Stimulated activated CD8-positive, alpha-beta memory T cell treated with anti-CD3 and anti-CD28 coated beads, Interleukin-4, amount 100 ng/mL, for 24 hours (primary cell): ENCODE measurements around the gene COL27A1.

Experiments used
- DNase-seq: peaks from one replicate; pipeline ENCODE4 v3.0.0-alpha.2; 2020; ENCODE audit warnings: low read depth

COL27A1 gene

DNA sequence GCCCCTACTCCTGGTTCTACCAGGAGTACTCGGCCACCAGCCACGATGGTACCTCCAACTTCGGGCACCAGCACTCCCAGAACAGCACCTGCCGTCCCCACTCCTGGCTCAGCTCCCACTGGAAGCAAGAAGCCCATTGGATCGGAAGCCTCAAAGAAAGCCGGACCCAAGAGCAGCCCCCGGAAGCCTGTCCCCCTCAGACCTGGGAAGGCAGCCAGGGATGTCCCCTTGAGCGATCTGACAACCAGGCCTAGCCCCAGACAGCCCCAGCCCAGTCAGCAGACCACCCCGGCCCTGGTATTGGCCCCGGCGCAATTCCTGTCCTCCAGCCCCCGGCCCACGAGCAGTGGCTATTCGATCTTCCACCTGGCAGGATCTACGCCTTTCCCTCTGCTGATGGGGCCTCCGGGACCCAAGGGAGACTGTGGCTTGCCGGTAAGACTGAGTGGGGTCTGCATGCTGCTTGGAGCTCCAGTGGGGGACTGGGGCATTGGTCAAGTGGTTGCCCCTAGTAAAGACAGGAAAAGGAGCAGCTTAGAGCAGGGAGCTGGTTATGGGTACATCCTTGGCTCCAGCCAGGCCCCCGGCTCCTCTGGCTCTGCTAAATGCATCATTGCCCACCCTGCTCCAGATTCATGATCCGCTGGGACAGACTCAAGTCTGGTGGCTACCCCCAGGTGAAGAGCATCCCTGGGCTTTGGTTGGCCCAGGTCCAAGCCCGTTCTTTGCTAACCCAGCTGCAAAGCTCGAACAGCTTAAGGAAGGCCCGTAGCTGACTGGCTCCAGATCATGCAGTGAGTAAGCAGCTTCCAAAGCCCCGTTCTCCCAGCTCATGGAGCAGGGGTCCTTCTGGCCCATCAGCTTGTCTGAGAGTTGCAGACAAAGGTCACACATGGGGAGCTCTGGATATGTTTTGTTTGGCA, 14.0 kb downstream of the COL27A1 start:
- DNase-seq, result no peak

DNA sequence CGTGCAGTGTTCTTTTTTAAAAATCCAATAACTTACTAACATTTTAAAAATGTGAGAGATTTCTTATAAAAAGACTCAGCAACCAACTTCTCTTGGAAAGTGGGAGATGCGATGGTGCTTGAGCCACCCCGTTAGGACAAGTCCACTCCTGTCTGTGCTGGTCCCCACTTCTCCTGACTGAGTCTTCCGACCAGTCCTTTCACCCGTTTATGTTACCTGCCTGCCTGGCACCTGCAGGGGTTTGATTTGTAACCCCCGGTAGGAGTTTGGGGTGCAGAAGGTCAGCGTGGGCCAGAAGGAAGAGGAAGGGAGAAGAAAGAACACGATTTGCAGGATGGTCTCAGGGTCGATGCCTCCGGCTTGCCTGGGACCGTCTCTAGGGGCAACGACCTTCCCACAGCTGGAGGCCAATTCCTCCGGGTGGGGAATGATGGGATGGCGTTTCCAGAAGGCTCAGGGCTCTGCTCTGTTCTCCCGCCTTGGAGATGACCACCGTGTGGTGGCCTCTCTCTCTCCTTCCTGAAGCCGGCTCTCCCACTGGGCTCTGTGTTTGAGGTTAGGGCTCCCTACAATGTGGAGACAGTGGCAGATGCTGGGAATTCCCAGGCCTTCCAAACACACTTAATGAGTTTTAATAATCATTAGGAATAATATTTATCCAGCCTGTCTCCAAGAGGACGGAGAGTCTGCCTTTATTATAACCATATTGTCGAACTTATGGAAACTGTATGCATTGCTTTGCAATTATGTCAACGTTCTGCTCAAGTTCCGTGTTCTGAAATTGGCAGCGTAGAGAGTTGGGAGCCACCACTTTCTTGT, 14.8 kb downstream of the COL27A1 start:
- no peak for DNase-seq

DNA sequence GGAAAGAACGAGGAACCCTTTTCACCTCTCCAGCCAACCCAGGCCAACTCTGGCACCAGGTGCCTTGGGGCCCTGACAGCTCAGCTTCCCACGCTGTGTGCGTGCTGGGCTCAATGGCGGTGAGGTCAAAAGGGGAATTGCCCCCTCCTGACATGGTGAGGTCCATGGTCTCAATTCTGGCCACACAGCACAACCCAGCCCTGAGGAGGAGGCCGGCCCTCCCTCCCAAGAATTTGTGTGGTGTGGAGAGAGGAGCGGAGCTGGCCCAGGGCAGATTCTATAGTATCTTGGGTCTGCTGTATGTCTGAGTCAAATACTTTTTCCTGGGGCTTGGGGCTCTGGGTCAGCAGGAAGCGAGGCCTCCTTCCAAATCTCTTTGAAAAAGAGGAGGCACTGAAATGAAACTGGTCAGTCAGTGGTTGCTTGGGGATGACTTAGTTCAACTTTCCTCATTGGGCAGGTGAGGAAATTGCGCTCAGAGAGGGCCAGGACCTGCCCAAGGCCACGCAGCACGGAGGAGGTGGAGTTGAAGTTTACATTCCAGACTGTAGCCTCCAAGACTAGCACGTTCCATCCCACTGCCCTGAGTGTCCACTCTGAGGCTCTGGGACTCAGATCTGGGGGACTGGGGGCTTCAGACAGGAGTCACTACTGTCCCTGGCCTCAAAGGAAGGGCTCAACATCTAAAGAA, 15.6 kb downstream of the COL27A1 start:
- no peak for DNase-seq

DNA sequence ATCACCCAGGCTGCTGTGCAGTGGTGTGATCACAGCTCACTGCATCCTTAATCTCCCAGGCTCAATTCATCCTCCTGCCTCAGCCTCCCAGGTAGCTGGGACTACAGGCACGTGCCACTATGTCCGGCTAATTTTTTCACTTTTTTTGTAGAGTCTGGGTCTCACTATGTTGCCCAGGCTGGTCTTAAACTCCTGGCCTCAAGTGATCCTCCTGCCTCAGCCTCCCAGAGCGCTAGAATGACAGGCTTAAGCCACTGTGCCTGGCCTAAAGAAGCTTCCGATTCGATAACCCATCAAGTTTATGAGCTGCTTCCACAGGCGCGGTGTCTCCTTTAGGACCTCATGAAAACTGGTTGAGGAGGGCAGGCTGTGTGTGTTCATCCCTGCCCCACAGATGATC, 16.2 kb downstream of the COL27A1 start:
- no peak for DNase-seq

DNA sequence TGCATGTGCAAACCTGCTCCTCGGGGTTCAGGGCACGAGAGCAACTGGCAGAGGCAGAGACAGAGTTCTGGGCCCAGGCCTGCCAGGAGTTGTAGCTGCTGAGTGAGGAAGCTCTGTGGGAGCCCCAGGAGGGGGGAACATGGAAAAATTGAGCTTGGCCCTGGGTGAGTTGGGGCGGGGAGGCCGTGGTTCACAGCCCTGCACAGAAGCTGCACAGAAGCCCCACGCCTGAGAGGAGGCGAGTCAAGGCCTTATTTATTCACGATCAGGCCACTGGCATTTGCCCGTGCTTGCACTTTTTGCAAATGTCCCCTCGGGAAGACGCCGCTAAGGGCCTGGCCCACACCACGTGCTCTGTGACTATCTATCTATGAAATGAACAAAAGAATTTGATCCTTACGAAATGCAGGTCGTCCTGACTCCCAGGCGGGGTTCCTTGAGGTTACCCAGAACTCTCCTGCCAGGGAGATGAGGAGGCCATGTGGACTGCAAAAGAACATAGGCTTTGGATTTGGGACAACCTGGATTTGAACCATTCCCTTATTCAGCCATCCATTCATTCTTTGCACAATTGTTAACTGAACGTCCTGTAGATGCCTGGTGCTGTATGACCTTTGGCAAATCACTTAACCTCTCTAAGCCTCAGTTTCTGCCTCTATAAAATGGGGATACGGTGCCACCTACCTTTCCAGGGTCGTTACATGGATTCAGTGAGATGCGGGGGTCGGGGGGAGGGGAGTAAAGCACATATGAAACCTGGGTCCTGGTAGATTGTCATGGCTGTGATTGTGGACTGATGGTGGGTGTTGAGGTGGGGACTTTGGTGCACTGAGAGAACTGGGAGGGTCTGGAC, 17.9 kb downstream of the COL27A1 start:
- DNase-seq, result no peak

DNA sequence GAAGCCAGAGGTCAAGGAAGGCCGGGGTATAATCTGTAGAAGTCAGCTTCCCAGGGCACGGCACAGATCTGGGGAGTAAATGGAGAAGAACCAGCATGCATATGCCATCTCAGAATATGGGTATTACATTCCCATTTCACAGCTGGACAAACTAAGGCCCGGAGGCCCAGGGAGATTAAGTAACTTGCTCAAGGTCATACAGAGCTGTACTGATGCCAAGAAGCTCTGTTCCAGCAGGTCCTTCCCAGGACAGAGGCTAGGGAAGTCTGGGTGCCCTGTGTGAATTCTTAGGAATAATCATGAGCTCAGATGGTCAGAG, 19.2 kb downstream of the COL27A1 start:
- DNase-seq, result no peak

DNA sequence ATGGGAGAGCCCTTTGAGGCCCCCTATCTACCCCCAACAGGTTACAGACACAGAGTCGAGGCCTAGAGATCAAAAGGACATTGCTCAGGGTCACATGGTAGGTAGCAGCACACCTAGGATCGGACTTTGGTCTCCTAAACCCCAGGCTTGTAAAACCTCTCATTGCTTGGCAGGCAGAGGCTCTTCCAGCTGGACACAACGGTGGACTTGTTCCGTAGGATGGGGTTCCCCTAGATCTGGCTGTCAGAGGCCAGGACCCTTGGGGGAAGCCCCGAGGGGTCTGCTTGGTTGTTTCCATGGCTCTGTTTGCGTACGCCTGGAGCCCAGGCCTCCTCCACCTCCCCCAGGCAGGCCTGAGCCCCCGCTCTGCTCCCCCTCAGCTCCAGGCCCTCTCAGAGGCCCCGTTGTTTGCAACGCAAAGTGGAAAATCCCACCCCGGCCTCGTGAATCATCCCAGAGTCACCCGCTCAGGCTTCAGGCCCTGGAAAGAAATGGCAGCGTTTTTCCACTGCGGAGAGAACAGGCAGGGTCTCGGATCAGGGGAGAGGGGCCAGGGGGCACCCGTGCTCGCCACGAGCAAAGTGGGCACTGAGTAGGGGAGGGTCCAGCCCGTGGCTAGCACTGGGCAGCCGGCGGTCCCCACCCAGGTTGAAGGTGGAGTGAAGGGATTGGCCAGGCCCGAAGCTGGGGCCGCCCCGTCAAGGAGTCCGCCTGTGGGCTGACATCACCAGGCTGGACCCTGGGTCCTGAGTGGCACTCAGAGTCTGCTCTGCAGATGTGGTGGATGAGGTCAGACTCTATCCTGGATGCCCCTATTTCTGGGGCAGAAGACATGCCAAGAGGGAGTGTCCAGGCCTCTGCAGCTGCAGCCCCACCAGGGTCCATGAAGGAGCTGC, 19.8 kb downstream of the COL27A1 start:
- DNase-seq, result no peak

DNA sequence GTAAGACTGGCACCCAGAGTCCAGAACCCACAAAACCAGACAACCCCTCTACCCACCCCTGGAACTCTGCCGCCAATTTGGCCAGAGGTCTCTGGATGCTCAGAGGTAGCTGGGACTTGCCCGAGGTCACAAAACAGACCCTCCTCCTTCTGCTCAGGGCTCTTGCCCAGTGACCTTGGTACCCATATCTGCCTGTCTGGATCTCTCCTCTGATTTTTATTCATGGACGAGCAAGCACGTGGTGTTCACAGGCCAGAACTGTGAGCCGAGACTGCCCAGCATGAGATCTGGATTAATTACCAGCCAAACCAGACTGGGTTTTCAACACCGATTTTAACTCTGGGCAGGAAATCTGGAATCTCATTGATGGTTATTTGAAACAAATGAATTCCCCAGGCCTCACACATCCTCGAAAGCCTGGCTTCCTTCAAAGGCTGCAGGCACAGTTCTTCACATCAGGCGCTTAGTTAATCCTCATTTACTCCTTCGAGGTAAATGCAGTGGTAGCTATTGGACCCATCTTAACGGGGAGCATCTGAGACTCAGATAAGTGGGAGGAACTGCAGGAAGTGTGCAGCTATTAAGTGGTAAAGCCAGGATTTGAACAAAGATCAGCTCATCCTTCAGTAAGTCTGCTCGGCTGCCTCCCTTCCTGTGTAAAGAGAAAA, 21.4 kb downstream of the COL27A1 start:
- DNase-seq, result no peak

DNA sequence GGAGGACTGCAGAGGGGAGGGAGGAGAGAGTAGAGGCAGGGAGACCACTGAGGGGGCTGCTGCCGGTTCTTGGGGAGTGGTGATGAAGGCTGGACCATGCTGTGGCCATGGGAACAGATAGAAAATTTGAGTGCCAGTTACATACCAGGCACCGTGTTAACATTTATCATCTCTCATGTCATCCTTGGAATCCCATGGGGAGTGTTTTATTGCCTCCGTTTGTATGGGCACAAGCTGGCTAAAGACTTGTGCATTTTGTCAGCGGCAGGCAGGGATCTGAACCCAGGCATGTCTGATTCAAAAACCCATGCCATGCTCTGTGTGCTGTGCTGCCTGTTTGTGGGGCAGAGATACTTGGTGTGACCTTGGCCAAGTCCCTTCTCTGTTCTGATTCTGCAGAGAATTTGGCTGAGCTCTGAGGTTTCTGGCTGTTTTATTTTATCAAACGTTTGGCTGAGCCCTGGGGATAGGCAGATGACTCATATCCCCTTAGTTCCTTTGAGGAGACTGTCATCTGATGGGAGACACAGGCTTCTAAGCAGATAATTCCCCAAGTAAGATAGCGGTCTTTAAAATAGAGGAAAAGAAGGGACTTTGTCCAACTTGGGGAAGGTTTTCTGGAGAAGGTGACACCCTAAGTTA, 22.2 kb downstream of the COL27A1 start:
- DNase-seq, result no peak

DNA sequence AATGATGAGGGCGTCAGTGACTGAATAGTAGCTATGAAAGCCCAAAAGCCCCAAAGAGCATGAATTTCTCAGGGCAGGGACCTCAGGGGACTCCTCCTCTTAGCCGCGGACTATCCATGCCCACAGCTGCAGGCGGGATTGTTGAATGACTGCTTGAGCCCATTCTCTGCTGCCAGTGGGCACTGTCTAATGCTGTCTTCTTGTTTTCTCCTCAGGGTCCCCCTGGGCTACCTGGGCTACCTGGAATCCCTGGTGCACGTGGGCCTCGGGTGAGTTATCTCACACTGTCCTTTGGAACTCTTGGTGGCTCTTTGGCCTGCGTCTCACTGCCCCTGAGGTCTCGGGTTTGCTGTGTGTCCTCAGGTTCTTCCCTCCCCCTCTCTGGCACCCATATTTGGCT, 22.7 kb downstream of the COL27A1 start:
- no peak for DNase-seq

DNA sequence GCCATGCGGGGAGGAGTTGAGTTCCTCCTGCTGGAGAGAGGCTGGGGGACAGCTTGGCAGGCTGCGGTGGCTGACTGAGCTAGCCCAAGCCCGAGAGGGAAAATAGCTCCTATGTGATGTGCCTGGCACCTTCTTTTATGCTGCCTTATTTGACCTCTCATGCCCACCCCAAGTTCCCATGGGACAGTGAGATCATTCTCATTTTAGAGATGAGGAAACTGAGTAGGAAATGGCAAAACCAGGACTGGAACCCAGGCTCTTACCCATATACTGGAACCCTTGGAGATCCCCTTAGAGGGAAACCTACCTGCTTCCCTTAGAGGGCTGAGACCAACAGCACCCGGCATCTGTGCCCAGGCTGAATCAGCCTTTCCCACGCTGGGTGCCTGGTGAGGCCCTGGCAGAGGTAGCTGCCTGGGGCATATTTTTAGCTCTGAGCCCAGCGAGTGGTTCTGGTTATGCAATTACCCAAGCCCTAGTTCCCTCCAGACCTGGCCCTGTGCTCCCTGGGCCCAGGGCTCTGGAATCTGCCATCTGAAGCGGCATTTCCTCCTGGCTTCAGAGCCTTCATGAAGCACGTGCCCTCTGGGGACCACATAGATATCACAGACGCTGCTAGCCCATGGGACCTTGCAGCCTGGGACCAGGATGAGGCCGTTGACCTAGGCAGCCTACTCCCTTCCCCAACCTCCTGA, 23.6 kb downstream of the COL27A1 start:
- no peak for DNase-seq

DNA sequence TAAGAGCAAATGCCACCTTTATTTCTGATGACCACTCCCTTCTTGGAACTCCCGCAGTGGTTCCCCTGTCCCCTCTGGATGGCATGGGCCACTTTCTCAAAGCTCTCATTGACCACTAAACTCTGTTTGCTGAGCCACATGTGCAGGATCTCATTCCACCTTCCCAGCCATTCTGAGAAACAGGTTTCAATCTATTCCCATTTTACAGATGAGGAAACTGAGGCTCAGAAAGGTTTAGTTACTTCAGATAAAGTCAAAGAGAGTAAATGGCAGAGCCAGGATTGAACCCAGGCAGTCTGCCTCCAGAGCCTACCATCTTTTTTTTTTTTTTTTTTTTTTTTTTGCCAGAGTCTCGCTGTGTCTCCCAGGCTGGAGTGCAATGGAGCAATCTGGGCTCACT, 24.2 kb downstream of the COL27A1 start:
- DNase-seq, result no peak

DNA sequence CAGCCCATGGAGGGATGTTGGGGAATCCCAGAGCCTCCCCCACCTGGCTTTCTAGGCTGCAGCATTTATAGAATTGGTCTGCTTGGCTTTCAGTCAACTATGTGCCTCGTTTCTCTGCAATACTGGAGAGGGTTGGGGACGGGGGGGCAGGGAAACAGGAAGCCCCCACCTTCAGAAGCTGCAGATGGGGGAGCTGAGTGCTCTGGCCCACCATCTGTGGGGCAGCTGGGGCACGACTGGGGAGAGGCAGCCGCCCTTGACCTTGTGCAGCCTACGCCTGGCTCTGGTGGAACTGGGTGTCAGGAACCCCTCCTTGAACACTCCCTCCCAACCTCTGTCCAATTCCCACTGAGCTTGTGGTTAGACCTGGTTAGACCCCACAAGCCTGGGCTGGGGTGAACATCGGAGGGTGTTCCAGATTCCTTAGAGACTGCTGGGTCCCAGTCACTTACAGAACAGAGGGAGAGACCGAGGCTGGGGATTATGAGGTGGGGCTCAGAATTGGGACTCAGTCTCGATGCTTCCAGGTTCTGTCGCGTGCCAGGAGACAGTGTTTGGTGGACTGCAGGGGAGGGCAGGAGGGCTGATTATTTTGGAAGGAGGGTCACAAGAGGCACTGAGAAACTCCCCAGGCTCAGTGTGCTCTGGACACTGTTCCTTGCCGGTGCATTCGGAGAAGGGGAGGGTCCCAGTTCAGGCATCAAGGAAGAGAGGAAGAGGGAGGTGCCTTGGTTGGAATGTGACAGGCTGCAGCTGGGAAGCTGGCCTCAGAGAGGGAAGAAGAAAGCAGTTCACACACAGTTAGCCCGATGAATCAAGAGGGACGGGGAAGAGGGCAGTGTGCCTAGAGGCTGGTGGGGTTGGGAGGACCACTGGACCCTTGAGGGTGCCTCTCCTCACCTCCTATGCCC, 25.6 kb downstream of the COL27A1 start:
- DNase-seq, result no peak

DNA sequence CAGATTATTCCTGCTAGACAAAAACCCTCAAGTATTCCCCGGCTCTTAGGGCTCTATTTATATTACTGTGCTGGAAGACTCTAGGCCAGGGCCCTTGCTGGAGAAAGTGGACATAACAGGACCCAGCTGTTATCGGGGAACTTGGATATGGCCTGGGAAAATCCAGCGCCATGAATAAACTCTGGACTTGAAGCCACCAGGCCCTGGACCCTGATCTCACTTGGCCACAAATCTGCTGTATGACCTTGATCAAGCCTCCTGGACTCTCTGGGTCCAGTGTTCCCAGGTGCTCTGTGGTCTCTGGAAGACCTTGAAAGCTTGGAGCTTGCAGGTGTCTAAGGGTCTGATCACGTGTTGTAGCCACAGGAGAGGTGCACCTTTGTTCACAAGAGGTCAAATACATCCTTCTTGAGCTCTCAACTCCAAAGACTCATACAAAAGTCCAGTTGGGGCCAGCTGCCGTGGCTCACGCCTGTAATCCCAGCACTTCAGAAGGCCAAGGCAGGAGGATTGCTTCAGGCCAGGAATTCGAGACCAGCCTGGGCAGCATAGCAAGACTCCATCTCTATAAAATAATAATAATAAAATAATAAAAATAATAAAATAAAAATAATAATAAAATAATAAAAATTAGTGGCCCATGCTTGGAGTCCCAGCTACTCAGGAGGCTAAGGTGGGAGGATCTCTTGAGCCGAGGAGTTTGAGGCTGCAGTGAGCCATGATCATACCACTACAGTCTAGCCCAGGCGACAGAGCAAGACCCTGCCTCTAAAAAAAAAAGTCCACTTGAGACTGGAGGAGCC, 26.5 kb downstream of the COL27A1 start:
- no peak for DNase-seq

DNA sequence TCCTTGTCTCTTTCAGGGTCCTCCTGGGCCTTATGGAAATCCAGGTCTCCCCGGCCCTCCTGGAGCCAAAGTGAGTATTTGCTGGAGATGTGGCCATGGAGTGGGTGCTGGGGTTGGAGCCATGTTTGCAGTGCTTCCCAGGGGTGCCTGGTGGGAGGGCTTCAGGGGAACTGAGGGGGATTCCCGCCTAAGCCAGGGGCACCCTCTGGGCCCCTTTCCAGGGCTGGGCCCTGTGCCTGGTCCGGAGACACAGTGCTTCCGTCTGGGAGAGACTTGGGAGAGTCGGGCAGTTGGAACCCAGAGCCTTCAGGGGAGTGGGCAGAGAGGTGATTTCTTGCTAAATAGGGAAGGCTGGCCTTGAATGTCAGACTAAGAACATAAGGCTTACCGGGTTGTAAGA, 27.7 kb downstream of the COL27A1 start:
- DNase-seq, result no peak

DNA sequence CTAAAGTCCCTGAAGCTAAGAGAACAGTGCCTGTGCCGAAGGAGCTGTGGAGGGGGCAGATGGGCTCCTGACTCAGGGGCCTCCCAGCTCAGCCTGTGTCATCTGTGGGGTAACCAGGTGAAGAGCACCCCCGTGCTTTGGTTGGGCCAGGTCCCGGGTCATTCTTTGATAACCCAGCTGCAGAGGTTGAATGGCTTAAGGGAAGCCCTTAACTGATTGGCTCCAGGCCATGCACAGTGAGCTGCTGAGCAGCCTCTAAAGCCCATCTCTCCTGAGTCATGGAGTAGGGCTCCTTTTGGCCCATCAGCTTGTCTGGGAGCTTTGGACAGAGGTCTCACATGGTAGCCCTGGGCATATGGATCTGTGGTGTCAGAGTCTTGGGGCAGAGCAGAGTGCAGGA, 28.7 kb downstream of the COL27A1 start:
- no peak for DNase-seq

DNA sequence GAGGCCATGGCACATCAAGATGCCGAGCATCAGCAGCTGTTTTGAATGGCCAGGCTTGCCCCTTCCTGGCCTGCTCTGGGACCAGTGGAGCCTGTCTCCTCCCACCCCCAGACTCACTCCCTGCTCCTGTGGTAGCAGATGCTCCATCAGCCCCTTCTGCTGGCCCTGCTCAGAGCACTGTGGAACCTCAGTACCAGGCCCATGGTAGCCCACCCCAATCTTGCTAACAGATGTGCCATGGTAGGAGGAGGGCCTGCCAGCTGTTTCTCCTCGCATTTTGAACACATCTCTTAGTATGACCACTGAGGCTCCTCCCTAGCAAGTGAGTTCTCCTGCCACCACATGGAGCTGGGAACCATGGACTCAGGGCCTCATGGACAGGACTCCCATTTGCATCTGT, 29.5 kb downstream of the COL27A1 start:
- DNase-seq, result no peak
